GM23248 (cell line): ENCODE results near the gene RABL3. TPM values are rescaled to one million over a fixed set of nuclear protein-coding genes. Genes with fewer than 3 reads are reported as not detected.

Experiments used
- DNase-seq: peaks from one replicate; pipeline ENCODE4 v3.0.0-alpha.2; 2015
- H2AFZ ChIP-seq: fragments of 200-600 bp; sonication (generic); 2 replicates; pipeline ENCODE4 v1.6.1; 2016; ENCODE audit warnings: antibody characterized with exemption
- H3F3A ChIP-seq: fragments of 200-600 bp; sonication (generic); 2 replicates; pipeline ENCODE4 v1.6.1; 2016; ENCODE audit warnings: mild to moderate bottlenecking, antibody characterized with exemption, mixed run types; ENCODE audit not compliant: insufficient read depth
- H3K27ac ChIP-seq: fragments of 200-600 bp; sonication (generic); 2 replicates; pipeline ENCODE4 v1.5.1; 2016; ENCODE audit warnings: mild to moderate bottlenecking
- H3K27me3 ChIP-seq: fragments of 200-600 bp; sonication (generic); replicated peaks from 2 replicates; pipeline ENCODE4 v1.6.1; 2016; ENCODE audit warnings: mild to moderate bottlenecking; ENCODE audit not compliant: insufficient read depth
- H3K36me3 ChIP-seq: fragments of 200-600 bp; sonication (generic); 2 replicates; pipeline ENCODE4 v1.6.1; 2016; ENCODE audit warnings: low read depth, mild to moderate bottlenecking
- H3K4me1 ChIP-seq: fragments of 200-600 bp; sonication (generic); 2 replicates; pipeline ENCODE4 v1.6.1; 2016; ENCODE audit warnings: mild to moderate bottlenecking; ENCODE audit not compliant: insufficient read depth
- H3K4me2 ChIP-seq: fragments of 200-600 bp; sonication (generic); one replicate; pipeline ENCODE4 v1.6.1; 2016; ENCODE audit warnings: mild to moderate bottlenecking; ENCODE audit not compliant: unreplicated experiment
- H3K4me3 ChIP-seq: fragments of 200-600 bp; sonication (generic); 2 replicates; pipeline ENCODE4 v1.5.1; 2016; ENCODE audit warnings: mild to moderate bottlenecking
- H3K79me2 ChIP-seq: fragments of 200-600 bp; sonication (generic); 2 replicates; pipeline ENCODE4 v1.6.1; 2016; ENCODE audit warnings: mild to moderate bottlenecking; ENCODE audit not compliant: insufficient read depth
- H3K9ac ChIP-seq: fragments of 200-600 bp; sonication (generic); 2 replicates; pipeline ENCODE4 v1.6.1; 2016; ENCODE audit warnings: mild to moderate bottlenecking
- H3K9me2 ChIP-seq: fragments of 200-600 bp; sonication (generic); 2 replicates; pipeline ENCODE4 v1.6.1; 2016; ENCODE audit warnings: mixed run types, mild to moderate bottlenecking, moderate library complexity; ENCODE audit not compliant: insufficient read depth
- H3K9me3 ChIP-seq: fragments of 200-600 bp; sonication (generic); one replicate; pipeline ENCODE4 v1.6.1; 2017; ENCODE audit warnings: low read depth
- H4K20me1 ChIP-seq: fragments of 200-600 bp; sonication (generic); 2 replicates; pipeline ENCODE4 v1.6.0; 2016; ENCODE audit not compliant: insufficient read depth
- EZH2 ChIP-seq: fragments of 200-600 bp; sonication (generic); IDR thresholded peaks from 2 replicates; pipeline ENCODE4 v1.6.1; 2018; ENCODE audit warnings: antibody characterized with exemption, mild to moderate bottlenecking; ENCODE audit not compliant: insufficient read depth, poor library complexity, severe bottlenecking
- EZH2phosphoT487 ChIP-seq: fragments of 200-600 bp; sonication (generic); IDR thresholded peaks from 2 replicates; pipeline ENCODE4 v1.6.1; 2018; ENCODE audit warnings: antibody characterized with exemption, moderate library complexity, mild to moderate bottlenecking, low read depth; ENCODE audit not compliant: insufficient read depth
- WGBS, 2 experiments: methylation state at CpG; one replicate each; pipeline ENCODE4 v1.1.6; 2015 to 2017; ENCODE audit warnings: low lambda C conversion rate in 2 of 2, low coverage in 1 of 2; ENCODE audit errors: missing lambda C conversion rate in 2 of 2; 5-methylcytosine and 5-hydroxymethylcytosine counted together
- in situ Hi-C: fragments of 300-500 bp; cut with MboI; formaldehyde crosslinking; loops from 2 replicates; pipeline ENCODE4 v1.15.0; 2020
- polyA plus RNA-seq: library from polyadenylated mRNA; unstranded; fragments of >200 nt; fragmentation: Nextera tagmentation; extraction: Ambion mirVana; gene quantifications from 2 replicates; pipeline ENCODE4 v1.2.1, GENCODE V29; 2016
- total RNA-seq: library from RNA; depleted of rRNA; stranded (reverse); fragments of >200 nt; shearing (Covaris generic); gene quantifications from 2 replicates; pipeline ENCODE4 v1.2.3, GENCODE V29; 2014

RABL3 gene
- total and polyA plus RNA-seq, 2 experiments from 2014 or later = 17.2 to 27.4 TPM

GRCh38 chr3:120661106-120661905 lies 81.0 kb downstream of the RABL3 start:
- Histone ChIP-seq H3K9me2 (no peaks in the 10 kb centered on the region), H3K9ac (no peak overlapping the region), H3K27me3 (peaks cover 9% of the 10 kb centered on the region; the same call in 1 of the 2 replicates), H3K4me3 (no peak overlapping the region), H3K4me1 (no peaks in the 10 kb centered on the region), H3K27ac (no peak overlapping the region), H3F3A (no peaks in the 10 kb centered on the region), H4K20me1 (no peaks in the 10 kb centered on the region), H3K79me2 (no peaks in the 10 kb centered on the region), H3K36me3 (no peaks in the 10 kb centered on the region), H3K4me2 (no peak overlapping the region), H3K9me3 (no peaks in the 10 kb centered on the region), H2AFZ (no peak overlapping the region)
- WGBS, 2 experiments = 13 to 14% methylated on average over 2 of the region's 2 CpGs
- in situ Hi-C loops = no loop called here
- TF ChIP-seq EZH2phosphoT487 (no peak), EZH2 (no peak)
- no peak for DNase-seq

- TF ChIP-seq EZH2 (no peak), EZH2phosphoT487 (no peak)
- no peak for DNase-seq
- Histone ChIP-seq H3K9me3 (no peaks in the 10 kb centered on the region), H4K20me1 (no peaks in the 10 kb centered on the region), H3K27ac (no peak overlapping the region), H3F3A (no peaks in the 10 kb centered on the region), H3K27me3 (peaks cover 9% of the 10 kb centered on the region; the same call in 1 of the 2 replicates), H3K36me3 (no peaks in the 10 kb centered on the region), H3K9ac (no peak overlapping the region), H3K79me2 (no peaks in the 10 kb centered on the region), H3K9me2 (no peaks in the 10 kb centered on the region), H2AFZ (no peak overlapping the region), H3K4me3 (no peak overlapping the region), H3K4me2 (no peak overlapping the region), H3K4me1 (no peaks in the 10 kb centered on the region)
- in situ Hi-C loops = no loop called here
- 41 to 42% methylated on average over 2 of the region's 2 CpGs for WGBS, 2 experiments
These were observed 82.5 kb downstream of the RABL3 start for GRCh38 chr3:120659834-120660233.

GRCh38 chr3:120659285-120659684 lies 83.0 kb downstream of the RABL3 start:
- no peak for DNase-seq
- Histone ChIP-seq H3K9ac (no peak overlapping the region), H4K20me1 (no peaks in the 10 kb centered on the region), H3K9me2 (no peaks in the 10 kb centered on the region), H3K4me2 (no peak overlapping the region), H3K27ac (no peak overlapping the region), H3K4me1 (no peaks in the 10 kb centered on the region), H3K36me3 (no peaks in the 10 kb centered on the region), H3K9me3 (no peaks in the 10 kb centered on the region), H3K4me3 (no peak overlapping the region), H3K79me2 (no peaks in the 10 kb centered on the region), H3F3A (no peaks in the 10 kb centered on the region), H2AFZ (no peak overlapping the region), H3K27me3 (peaks cover 9% of the 10 kb centered on the region; the same call in 1 of the 2 replicates)
- in situ Hi-C loops = no loop called here
- WGBS, 2 experiments = 11 to 16% methylated on average over 1 of the region's 1 CpG
- TF ChIP-seq EZH2 (no peak), EZH2phosphoT487 (no peak)

GRCh38 chr3:120652896-120653545 lies 89.3 kb downstream of the RABL3 start:
- TF ChIP-seq EZH2 (no peak), EZH2phosphoT487 (no peak)
- Histone ChIP-seq H3K9ac (no peak overlapping the region), H3K36me3 (no peaks in the 10 kb centered on the region), H3K4me2 (no peak overlapping the region), H3K9me3 (no peaks in the 10 kb centered on the region), H3K4me1 (peaks cover 14% of the 10 kb centered on the region), H3K9me2 (no peaks in the 10 kb centered on the region), H2AFZ (no peak overlapping the region), H3K27ac (no peak overlapping the region), H3K27me3 (no peaks in the 10 kb centered on the region), H3K4me3 (no peak overlapping the region), H3F3A (no peaks in the 10 kb centered on the region), H4K20me1 (no peaks in the 10 kb centered on the region), H3K79me2 (no peaks in the 10 kb centered on the region)
- no peak for DNase-seq
- WGBS, 2 experiments = 78 to 80% methylated on average over 5 of the region's 5 CpGs
- in situ Hi-C loops = no loop called here
